GM19324 (cell line): ENCODE results near the gene RHOA.

Experiments
- ATAC-seq: cut with Tn5 transposase; IDR thresholded peaks from one replicate; pipeline ENCODE4 v1.9.1; 2021; ENCODE audit warnings: mild to moderate bottlenecking, moderate library complexity; ENCODE audit not compliant: unreplicated experiment, low FRiP score

Gene RHOA

DNA sequence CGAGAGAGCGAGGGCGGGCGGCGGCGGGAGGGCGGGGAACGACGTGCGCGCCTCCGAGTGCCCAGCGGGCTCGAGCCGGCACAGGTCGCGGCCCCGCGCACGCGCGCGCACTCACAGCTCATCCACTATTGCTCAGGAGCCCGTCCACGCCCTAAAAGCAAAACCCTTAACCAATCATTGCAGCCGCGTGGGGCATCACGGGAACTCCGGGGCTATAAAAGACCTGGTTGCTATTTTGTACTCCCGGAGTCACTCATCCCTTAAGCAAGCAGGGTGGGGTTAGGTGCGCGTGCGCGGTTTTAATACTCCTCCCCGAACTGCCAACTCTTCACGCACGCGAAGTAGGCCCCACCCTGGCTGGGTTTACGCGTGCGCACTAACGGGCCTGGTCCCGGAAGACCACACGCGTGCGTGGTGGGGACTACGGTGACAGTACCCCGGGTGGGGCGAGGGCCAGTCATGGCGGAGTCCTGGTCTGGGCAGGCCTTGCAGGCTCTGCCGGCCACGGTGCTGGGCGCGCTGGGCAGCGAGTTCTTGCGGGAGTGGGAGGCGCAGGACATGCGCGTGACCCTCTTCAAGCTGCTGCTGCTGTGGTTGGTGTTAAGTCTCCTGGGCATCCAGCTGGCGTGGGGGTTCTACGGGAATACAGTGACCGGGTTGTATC lies at the start of gene RHOA, which contains the start of gene TCTA:
TSS of gene RHOA (minus strand) at position 9 of the 664 bp plus-strand sequence. CDS start 36,387 bp downstream, outside the sequence.
TSS of gene TCTA (plus strand) at position 456 of the 664 bp plus-strand sequence. CDS start at position 460, 4 bp downstream.
- peak; percentile 83 for ATAC-seq

- ATAC-seq = no peak
These were observed 49.2 kb upstream of the RHOA start for GRCh38 chr3:49460956-49461355.

DNA sequence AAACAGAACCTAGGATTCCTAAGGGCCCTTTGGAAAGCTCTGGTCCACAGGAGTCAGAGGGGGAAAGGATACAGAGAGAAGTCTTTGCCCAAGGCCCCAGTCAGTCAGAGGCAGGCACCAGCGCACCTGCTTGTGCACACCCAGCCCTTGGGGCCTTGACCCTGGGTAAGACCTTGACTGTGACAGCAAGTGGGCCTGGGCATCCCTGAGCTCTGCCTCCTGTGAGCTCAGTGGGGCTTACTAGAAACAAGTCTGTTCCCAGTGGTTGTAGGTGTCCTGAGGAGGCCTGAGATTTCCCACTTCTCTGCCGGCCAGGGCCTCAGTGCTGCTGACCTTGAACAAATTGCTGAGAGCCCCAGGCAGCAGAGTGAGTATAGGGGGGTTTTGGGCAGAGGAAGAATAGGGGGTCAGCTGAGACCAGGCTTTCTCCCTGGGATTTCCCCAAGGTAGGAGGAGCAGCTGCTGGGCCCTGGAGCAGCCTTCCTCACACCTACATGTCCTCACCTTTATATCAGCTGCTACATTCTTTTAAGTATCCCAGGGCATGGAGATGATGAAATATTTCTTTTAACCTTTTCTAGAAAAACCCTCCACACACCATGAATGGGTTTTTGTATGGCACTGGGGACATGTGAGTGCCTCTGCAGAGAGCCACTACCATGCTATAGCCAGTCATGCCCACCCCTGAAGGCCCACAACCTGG lies 48.6 kb upstream of the RHOA start:
- ATAC-seq = no peak

DNA sequence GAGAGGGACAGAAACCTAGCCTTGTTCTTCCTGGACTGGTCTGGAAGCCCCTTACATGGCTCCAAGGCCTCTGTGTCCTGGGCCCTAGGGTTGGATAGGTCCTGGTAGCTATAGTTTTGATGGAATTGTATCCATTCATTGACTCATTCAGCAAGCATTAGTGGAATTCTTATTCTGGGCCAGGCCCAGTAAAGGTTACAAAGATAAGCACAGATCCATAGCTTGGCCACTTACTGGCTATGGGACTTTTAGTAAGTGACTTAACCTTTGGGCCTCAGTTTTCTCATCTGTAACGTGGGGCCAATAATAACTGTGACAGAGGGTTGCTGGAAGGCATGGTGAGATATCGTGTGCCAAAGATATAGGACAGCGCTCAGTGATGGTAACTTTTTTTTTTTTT lies 44.7 kb upstream of the RHOA start:
- no peak for ATAC-seq

GRCh38 chr3:49454898-49455681 lies 43.3 kb upstream of the RHOA start:
- ATAC-seq = no peak

DNA sequence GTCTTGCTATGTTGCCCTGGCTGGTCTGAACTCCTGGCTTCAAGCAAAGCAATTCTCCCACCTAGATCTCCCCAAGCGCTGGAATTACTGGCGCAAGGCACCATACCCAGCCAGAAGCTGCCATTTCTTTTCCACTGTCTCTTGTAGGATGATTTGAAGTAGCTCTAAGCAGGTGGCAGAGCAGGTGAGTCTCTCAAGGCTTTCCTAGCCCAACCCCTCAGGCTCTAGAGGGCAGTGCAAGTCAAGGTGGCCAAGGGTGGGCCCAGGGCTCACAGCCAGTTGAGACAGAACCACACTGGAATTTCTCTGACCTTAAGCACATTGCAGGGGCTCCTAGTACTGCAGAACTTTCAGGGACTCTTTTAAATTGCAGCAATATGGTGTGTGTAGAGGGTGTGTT lies 42.7 kb upstream of the RHOA start:
- no peak for ATAC-seq

DNA sequence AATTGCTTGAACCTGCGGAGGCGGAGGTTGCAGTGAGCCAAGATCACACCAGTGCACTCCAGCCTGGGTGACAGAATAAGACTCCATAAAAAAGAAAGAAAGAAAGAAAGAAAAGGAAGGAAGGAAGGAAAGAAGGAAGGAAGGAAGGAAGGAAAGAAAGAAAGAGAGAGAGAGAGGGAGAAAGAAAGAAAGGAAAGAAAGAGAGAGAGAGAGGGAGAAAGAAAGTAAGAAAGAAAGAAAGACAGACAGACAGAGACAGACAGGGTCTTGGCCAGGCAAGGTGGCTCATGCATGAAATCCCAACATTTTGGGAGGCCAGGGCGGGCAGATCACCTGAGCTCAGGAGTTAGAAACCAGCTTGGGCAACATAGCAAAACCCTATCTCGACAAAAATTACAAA lies 41.8 kb upstream of the RHOA start:
- ATAC-seq = no peak

- no peak for ATAC-seq
These were observed 33.6 kb upstream of the RHOA start for GRCh38 chr3:49445391-49445790.

- ATAC-seq = no peak
These were observed 23.0 kb upstream of the RHOA start for GRCh38 chr3:49434731-49435130.

GRCh38 chr3:49428752-49429080 lies 16.9 kb upstream of the RHOA start:
- ATAC-seq = peak; percentile 7

- ATAC-seq = no peak
These were observed 15.8 kb upstream of the RHOA start for GRCh38 chr3:49427586-49427985.

- ATAC-seq = no peak
These were observed 13.0 kb upstream of the RHOA start for GRCh38 chr3:49424816-49425215.

- no peak for ATAC-seq
These were observed 10.8 kb upstream of the RHOA start, which contains the start of gene AMT for GRCh38 chr3:49422379-49423248. Gene AMT (minus strand): TSS chr3:49422473. CDS start chr3:49422450, 23 bp downstream.

GRCh38 chr3:49421890-49422378 lies 10.2 kb upstream of the RHOA start:
- no peak for ATAC-seq

DNA sequence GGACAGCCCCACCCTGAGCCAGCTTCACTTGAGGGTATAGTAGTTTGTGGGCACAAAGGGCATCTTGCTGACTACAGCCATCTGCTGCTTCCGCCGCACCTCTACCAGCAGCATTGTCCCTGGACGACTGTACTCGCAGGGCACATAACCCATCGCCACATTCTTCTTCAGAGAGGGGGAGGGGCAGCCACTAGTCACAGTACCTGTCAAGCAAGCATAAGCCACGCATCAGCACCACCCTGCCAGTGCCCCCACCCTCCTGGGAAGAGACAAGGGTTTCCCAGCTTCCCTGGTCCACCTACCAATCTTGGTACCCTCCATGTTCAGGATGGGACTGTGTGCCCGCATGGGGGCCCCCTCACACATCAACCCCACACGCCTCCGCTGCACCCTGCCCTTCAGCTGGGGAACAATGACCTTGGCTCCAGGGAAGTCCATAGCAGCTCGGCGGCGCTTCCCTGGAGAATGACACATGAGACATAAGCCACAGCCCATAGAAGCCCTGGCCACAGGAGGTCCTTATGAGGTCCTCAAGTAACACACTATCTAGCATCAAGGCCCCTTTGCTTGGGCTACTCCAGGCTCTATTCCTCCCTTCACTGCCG lies 5.8 kb upstream of the RHOA start:
- no peak for ATAC-seq

DNA sequence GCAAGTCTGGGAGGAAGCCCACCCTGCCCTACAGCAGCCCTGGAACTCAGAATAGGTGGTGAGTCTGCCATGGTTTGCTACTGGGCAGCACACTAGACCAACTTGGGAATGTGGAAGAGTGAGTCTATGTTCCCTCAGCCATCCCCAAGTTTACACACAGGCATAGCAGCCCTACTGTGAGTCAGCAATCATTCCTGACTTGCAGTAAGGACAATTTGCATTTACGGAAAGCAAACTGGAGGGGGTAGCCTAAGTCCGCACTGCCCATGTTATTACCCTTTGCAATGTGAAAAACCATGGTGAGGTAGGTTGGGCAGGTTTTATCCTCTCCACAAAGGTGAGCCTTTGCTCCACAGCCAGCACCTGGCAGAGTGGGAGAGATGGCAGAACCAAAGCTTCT lies 5.1 kb upstream of the RHOA start:
- ATAC-seq = no peak

GRCh38 chr3:49415931-49416601 lies 4.3 kb upstream of the RHOA start:
- no peak for ATAC-seq

GRCh38 chr3:49414753-49415152 lies 3.0 kb upstream of the RHOA start:
- ATAC-seq = no peak

- ATAC-seq = no peak
These were observed 1.6 kb upstream of the RHOA start for GRCh38 chr3:49413338-49413734.
